NB4 (cell line): ENCODE data around the gene DNAH17.

Experiments
- CTCF ChIP-seq: IDR thresholded peaks from one replicate; pipeline ENCODE4 v1.5.1; 2012; ENCODE audit warnings: low read depth, low read length
- MAX ChIP-seq: IDR thresholded peaks from 2 replicates; pipeline ENCODE4 v1.6.1; 2011; ENCODE audit warnings: low read depth, low read length
- MYC ChIP-seq: IDR thresholded peaks from 2 replicates; pipeline ENCODE4 v1.6.1; 2011; ENCODE audit warnings: low read depth, low read length
- POLR2A ChIP-seq: IDR thresholded peaks from 2 replicates; pipeline ENCODE4 v1.6.1; 2011; ENCODE audit warnings: mild to moderate bottlenecking; ENCODE audit not compliant: insufficient read length; ENCODE audit errors: extremely low read depth

- TF ChIP-seq CTCF, result no peak
- no peak for TF ChIP-seq POLR2A
- TF ChIP-seq MAX, result 0 out of 2 replicates have a peak, but pooled peaks have one; percentile 34
- no peak for TF ChIP-seq MYC
Measured at GRCh38 chr17:78598013-78598471, 20.8 kb upstream of the DNAH17 start.
